Right atrium auricular region (tissue), 2 donors: ENCODE measurements around the gene DPYSL5. TPM values are rescaled to one million over a fixed set of nuclear protein-coding genes. Genes with fewer than 3 reads are reported as not detected.

Source experiments
- DNase-seq: peaks from one replicate; pipeline ENCODE4 v3.0.0-alpha.2; 2019; ENCODE audit warnings: low spot score
- H3K27ac ChIP-seq, 2 donors: fragments of 200-600 bp; sonication (generic); 1 replicate in 1 of 2; 2 replicates in 1 of 2; pipeline ENCODE4 v1.5.1; 2016 to 2019
- H3K27me3 ChIP-seq, 2 donors: fragments of 200-600 bp; sonication (generic); one replicate each; pipeline versions ENCODE4 v1.5.1 to v1.6.0; 2017 to 2019
- H3K36me3 ChIP-seq: fragments of 200-600 bp; sonication (generic); one replicate; pipeline ENCODE4 v1.5.1; 2016
- H3K4me1 ChIP-seq, 2 donors: fragments of 200-600 bp; sonication (generic); one replicate each; pipeline versions ENCODE4 v1.5.1 to v1.6.0; 2017 to 2019
- H3K4me3 ChIP-seq, 2 donors: fragments of 200-600 bp; sonication (generic); 1 replicate in 1 of 2; 2 replicates in 1 of 2; pipeline ENCODE4 v1.5.1; 2017 to 2019; ENCODE audit warnings: mild to moderate bottlenecking in 1 of 2, moderate library complexity in 1 of 2
- H3K9me3 ChIP-seq, 2 donors: fragments of 200-600 bp; sonication (generic); one replicate each; pipeline ENCODE4 v1.5.1; 2019
- total RNA-seq, 2 donors: library from RNA; depleted of rRNA; stranded (reverse); fragments of >200 nt; gene quantifications; one replicate each; pipeline ENCODE4 v1.1.0, GENCODE V29; 2016
- TF ChIP-seq, protein P1 (sequence below), 2 donors: fragments of 200-600 bp; sonication (generic); IDR thresholded peaks; one replicate each; pipeline ENCODE4 v1.5.1; 2019; ENCODE audit warnings: antibody characterized with exemption in 2 of 2

The DPYSL5 gene
- total RNA-seq, 2 donors from 2014 or later: 0.12 TPM; not detected in 1

- TF ChIP-seq, protein P1, sequence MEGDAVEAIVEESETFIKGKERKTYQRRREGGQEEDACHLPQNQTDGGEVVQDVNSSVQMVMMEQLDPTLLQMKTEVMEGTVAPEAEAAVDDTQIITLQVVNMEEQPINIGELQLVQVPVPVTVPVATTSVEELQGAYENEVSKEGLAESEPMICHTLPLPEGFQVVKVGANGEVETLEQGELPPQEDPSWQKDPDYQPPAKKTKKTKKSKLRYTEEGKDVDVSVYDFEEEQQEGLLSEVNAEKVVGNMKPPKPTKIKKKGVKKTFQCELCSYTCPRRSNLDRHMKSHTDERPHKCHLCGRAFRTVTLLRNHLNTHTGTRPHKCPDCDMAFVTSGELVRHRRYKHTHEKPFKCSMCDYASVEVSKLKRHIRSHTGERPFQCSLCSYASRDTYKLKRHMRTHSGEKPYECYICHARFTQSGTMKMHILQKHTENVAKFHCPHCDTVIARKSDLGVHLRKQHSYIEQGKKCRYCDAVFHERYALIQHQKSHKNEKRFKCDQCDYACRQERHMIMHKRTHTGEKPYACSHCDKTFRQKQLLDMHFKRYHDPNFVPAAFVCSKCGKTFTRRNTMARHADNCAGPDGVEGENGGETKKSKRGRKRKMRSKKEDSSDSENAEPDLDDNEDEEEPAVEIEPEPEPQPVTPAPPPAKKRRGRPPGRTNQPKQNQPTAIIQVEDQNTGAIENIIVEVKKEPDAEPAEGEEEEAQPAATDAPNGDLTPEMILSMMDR (IDR thresholded peaks at IDR 0.05): no peak
- Histone ChIP-seq H3K4me1 (no peaks in the 10 kb centered on the region), H3K27me3 (no peaks in the 10 kb centered on the region), H3K36me3 (no peaks in the 10 kb centered on the region), H3K27ac (no peak overlapping the region), H3K9me3 (no peaks in the 10 kb centered on the region), H3K4me3 (no peak overlapping the region)
- DNase-seq: no peak
Measured at GRCh38 chr2:26816893-26817292, 31.0 kb upstream of the DPYSL5 start.

GRCh38 chr2:26818255-26818654 is 29.7 kb upstream of the DPYSL5 start:
- H3K9me3 ChIP-seq: no peaks in the 10 kb centered on the region
- H3K36me3 ChIP-seq: no peaks in the 10 kb centered on the region
- TF ChIP-seq, protein P1 (IDR thresholded peaks at IDR 0.05): no peak
- H3K27me3 ChIP-seq: no peaks in the 10 kb centered on the region
- no peak overlapping the region for H3K4me3 ChIP-seq
- DNase-seq: no peak
- H3K4me1 ChIP-seq: no peaks in the 10 kb centered on the region
- H3K27ac ChIP-seq: no peak overlapping the region

GRCh38 chr2:26818972-26819371 is 29.0 kb upstream of the DPYSL5 start:
- Histone ChIP-seq H3K27me3 (no peaks in the 10 kb centered on the region), H3K27ac (no peak overlapping the region)
- TF ChIP-seq, protein P1 (IDR thresholded peaks at IDR 0.05): no peak

GRCh38 chr2:26820932-26821331 is 27.0 kb upstream of the DPYSL5 start:
- Histone ChIP-seq H3K36me3 (no peaks in the 10 kb centered on the region), H3K4me1 (no peaks in the 10 kb centered on the region), H3K4me3 (no peak overlapping the region), H3K27me3 (no peaks in the 10 kb centered on the region), H3K9me3 (no peaks in the 10 kb centered on the region), H3K27ac (no peak overlapping the region)
- TF ChIP-seq, protein P1 (IDR thresholded peaks at IDR 0.05): no peak
- no peak for DNase-seq

More at GRCh38 chr2:26818972-26819371, 29.0 kb upstream of the DPYSL5 start:
- no peak overlapping the region for H3K4me3 ChIP-seq
- no peaks in the 10 kb centered on the region for H3K9me3 ChIP-seq
- H3K4me1 ChIP-seq: no peaks in the 10 kb centered on the region
- no peak for DNase-seq
- H3K36me3 ChIP-seq: no peaks in the 10 kb centered on the region

GRCh38 chr2:26822877-26823276 is 25.1 kb upstream of the DPYSL5 start:
- TF ChIP-seq, protein P1 (IDR thresholded peaks at IDR 0.05): no peak
- H3K9me3 ChIP-seq: no peaks in the 10 kb centered on the region

More at GRCh38 chr2:26822877-26823276, 25.1 kb upstream of the DPYSL5 start:
- H3K36me3 ChIP-seq: no peaks in the 10 kb centered on the region
- H3K27me3 ChIP-seq: no peaks in the 10 kb centered on the region
- no peak overlapping the region for H3K4me3 ChIP-seq
- no peak for DNase-seq
- no peaks in the 10 kb centered on the region for H3K4me1 ChIP-seq
- H3K27ac ChIP-seq: no peak overlapping the region
